Bone marrow (tissue), 2 donors: ENCODE measurements around the gene CPVL.
A peak's percentile ranks its signal among the peaks of the same experiment; 100 is the strongest.
"Not testable (repeated sequence)": the region's sequence is repeated elsewhere in the genome, so short reads cannot be mapped to it uniquely, and the experiment has no call there.

Source experiments
- DNase-seq, 2 donors: peaks; one replicate each; lab custom pipeline; 2025; lab: John Stamatoyannopoulos, UW

CPVL gene

DNA sequence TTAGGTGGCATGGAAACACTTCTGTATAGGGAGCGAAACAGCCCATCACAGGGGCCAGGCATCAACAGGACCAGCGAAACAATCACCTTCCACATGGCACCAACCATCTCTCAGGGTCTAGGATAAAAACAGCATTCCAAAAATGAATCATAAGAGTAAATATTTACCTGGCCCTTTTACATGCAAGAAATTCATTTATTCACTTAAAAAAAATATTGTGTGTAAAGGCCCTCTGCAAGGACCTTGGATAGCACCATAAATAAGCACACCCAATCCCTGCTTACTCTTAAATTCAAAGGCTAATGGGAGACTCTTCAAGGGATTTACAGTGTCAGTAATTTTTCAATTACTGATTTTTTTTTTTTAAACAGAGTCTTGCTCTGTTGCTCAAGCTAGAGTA is 25.4 kb downstream of the CPVL start:
- DNase-seq = no peak

GRCh38 chr7:29119538-29119937 is 26.8 kb downstream of the CPVL start:
- no peak for DNase-seq

GRCh38 chr7:29116361-29117200 is 29.8 kb downstream of the CPVL start:
- no peak for DNase-seq

GRCh38 chr7:29115753-29116152 is 30.6 kb downstream of the CPVL start:
- DNase-seq = no peak

GRCh38 chr7:29115130-29115687 is 31.1 kb downstream of the CPVL start:
- no peak for DNase-seq

DNA sequence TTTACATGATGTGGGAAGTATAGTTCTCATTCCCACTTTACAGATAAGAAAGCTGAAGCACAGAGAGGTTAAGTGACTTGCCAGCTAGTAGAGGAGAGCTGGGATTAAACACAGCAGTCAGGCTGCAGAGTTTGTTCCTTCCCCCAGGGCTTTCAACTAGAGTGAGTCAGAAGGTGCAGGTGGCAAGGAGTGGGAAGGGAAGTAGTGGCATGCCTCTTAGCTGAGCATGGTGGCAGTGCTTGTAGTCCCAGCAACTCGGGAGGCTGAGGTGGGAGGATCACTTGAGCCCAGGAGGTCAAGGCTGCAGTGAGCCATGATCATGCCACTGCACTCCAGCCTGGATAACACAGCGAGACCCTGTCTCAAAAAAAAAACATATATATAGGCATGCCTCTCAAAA is 32.1 kb downstream of the CPVL start:
- DNase-seq = not testable (repeated sequence)

GRCh38 chr7:29113384-29114102 is 32.8 kb downstream of the CPVL start:
- peak in 1 of 2 donors; percentile 40 for DNase-seq

GRCh38 chr7:29112721-29113120 is 33.6 kb downstream of the CPVL start:
- DNase-seq = no peak

GRCh38 chr7:29109899-29110298 is 36.4 kb downstream of the CPVL start:
- DNase-seq = no peak

- no peak for DNase-seq
Measured at GRCh38 chr7:29109358-29109757, 37.0 kb downstream of the CPVL start.

DNA sequence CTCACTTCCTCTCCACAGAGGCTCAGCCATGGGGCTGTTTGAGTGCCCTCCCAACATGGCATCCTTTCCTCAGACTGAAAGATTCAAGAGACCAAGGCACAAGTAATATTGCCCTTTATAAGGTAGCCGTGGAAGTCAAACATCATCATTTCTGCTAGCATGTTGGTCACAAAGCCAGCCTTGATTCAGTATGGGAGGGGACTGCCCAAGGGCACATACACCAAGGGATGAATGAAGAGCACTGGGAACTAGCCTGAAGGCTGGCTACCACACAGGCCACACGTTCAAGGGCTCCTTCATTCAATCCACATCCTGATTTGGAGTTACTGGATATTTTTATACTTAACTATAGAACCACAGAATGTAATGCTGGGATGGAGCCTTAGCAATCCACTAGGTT is 39.3 kb downstream of the CPVL start:
- no peak for DNase-seq

DNA sequence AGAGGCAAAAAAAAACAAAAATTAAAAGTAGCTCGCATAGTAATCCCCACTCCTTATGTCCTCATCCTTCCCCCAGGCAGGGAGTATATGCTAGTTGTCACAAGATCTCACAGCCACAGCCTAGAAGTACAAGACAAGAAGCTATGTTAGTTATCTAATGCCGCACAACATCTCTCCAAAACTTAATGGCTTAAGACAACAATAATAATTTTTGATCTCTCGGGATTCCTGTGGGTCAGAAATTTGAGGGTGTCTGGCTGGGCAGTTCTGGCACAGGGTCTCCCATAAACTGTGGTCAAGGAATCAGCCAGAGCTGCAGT is 39.7 kb downstream of the CPVL start:
- no peak for DNase-seq

DNA sequence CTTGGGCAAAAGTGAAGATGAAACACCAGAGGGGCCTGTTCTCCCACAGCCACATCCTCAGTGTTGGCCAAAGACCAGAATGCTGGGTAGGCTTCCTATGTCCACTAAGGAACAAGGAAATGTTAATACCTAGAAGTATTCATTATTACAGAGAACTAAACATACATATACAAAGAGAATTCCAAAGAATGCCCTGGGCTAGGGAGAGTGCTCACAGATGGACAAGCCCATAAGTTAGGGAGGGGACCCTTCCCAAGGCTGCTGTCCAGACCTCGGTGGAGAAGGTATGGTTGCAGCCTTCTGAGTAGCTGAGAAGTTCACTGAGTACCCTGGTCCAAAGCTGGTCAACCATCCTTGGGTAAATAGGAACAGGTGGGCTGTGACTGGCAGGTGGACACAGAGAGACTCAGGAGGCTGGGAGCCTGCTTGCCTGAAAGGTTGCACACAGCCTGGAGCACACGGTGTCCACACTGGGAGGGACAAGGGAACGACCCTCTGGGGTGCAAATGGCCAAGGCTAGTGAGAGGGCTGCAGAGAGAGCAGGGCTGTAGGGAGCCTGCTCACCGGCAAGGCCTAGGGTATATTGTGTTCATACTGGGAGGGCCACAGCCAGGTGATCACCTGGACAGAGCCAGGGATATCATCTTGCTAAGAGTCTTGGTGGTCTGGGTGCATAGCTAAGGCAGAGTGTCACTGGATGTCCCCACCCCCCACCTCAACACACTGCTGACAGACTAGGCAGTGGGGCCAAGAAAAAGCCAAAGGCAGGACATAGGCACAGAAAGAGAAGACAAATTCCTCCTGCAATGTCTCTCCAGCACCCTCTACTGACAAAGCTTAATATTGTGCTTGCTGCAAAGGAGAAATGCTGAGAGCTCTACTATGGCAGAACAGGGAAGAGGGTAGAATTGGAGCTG is 40.3 kb downstream of the CPVL start:
- DNase-seq = no peak

- DNase-seq = no peak
Measured at GRCh38 chr7:29105191-29105590, 41.1 kb downstream of the CPVL start.

- DNase-seq = peak in 1 of 2 donors; percentile 14
Measured at GRCh38 chr7:29102558-29103151, 43.7 kb downstream of the CPVL start.

DNA sequence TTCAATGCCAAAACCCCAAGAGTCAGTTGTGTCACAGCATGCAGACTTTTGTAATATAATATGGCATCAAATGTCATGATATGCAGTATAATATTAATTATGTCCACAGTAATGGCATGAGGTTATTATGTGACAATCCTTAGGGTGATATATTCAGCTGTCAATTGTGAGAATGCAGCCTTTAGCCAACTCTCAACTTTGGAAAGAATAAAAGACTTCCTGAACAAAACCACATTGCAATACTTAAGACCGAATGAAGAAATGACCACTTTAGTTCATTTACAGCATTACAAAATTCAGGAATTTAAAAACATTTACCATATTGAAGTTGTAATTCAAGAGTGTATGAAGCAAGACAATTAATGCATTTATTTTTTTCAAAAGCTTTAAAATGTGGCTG is 45.4 kb downstream of the CPVL start:
- DNase-seq = no peak

DNA sequence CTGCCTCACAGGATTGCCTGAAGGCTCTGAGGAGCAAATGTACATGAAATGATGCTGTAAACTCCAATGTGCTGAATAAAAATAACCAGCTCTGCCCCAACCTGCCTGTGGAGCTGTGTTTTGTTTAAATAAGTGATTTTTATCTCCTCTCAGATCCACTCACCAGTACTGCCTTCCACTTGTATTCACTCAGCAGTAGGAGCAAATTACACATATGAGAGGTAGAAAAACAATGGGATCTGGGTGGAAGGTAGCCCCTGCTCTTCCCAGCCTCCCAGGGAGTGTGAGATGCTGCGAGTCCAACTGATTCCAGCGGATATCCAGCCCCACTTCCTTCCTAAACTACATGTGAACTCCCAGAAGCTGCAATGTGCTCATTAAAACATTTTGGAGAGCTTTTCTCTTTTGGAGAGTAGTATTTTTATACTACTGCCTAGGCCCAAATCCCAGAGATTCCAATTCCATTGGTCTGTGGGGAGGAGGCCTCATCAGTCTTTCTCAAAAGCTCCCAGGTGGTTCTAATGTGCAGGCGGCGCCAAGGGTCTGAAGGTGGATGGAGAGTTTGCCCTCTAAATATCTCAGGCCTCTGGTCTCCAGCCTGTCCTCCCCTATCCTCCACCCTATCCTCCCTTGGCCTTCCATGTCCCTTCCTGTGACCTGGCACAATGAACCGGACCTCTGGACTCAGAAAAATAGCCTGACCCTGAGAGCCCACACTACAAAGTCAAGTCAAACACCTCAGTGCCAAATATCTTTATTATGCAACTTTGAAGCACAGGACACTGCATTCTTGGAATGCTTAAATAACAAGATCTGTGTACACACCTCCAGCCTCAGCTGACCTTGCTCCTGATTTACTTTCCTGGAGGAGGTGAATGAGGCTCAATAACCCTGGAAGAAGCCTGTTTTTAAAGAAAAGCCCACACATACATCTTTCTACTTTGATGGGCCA is 46.2 kb downstream of the CPVL start:
- no peak for DNase-seq

DNA sequence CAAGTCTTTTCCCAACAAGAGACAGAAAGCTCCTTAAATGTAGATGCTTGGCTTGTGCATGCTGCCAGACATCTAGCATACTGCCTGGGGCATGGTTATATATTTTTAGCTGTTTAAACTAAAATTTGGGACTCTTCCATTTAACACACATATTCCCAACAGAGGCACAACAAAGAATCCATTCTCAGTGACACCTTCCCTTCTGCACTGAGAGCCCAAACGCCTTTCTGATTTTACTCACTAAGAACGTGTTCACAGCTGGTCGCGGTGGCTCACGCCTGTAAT is 49.9 kb downstream of the CPVL start:
- DNase-seq = no peak

- DNase-seq = no peak
Measured at GRCh38 chr7:29095631-29096445, 50.5 kb downstream of the CPVL start.

GRCh38 chr7:29093091-29093490 is 53.2 kb downstream of the CPVL start:
- not testable (repeated sequence) for DNase-seq
